Body of pancreas (tissue), 4 donors: ENCODE measurements around the gene TPM1.

Experiments
- POLR2A ChIP-seq, 3 donors: fragments of 450-650 bp; IDR thresholded peaks; one replicate each; pipeline ENCODE4 v1.6.1; 2016; ENCODE audit warnings: antibody characterized with exemption in 3 of 3, mild to moderate bottlenecking in 2 of 3
- TF ChIP-seq, protein P1 (sequence below), 7 experiments: fragments of 450-650 bp in 4 of 7; fragments of 200-600 bp in 3 of 7; sonication (generic) in 3 of 7; IDR thresholded peaks; one replicate each; pipeline ENCODE4 v1.5.1; 2016 to 2019; ENCODE audit warnings: antibody characterized with exemption in 7 of 7

DNA sequence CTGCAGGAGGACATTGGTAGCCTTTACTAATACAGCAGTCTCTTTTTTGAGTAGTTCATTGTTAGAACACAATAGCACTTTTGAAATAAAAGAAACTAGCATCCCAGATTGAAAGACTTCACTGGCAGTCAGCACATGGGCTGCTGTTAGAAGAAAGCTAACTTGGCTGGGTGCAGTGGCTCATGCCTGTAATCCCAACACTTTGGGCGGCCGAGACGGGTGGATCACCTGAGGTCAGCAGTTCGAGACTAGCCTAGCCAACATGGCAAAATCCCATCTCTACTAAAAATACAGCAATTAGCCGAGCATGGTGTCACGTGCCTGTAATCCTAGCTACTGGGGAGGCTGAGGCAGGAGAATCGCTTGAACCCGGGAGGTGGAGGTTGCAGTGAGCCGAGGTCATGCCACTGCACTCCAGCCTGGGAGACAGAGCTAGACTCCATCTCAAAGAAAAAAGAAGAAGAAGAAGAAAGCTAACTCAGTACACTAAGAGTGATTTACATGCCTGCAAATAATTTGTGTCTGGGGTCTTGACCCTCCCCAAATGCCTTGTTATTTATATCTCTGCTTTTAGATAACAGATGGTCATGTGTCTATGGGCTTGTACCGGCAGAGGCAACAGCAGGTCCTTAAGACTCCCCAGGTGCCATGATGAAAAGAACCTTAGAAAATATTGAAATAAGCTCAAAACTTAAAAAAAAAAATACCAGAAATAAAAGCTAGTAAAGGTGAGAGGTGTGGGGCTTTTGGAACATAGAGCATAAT lies 9.7 kb downstream of the TPM1 start:
- TF ChIP-seq POLR2A (IDR thresholded peaks at IDR 0.05), result peak in 1 of 3 donors; percentile 13
- TF ChIP-seq, protein P1, sequence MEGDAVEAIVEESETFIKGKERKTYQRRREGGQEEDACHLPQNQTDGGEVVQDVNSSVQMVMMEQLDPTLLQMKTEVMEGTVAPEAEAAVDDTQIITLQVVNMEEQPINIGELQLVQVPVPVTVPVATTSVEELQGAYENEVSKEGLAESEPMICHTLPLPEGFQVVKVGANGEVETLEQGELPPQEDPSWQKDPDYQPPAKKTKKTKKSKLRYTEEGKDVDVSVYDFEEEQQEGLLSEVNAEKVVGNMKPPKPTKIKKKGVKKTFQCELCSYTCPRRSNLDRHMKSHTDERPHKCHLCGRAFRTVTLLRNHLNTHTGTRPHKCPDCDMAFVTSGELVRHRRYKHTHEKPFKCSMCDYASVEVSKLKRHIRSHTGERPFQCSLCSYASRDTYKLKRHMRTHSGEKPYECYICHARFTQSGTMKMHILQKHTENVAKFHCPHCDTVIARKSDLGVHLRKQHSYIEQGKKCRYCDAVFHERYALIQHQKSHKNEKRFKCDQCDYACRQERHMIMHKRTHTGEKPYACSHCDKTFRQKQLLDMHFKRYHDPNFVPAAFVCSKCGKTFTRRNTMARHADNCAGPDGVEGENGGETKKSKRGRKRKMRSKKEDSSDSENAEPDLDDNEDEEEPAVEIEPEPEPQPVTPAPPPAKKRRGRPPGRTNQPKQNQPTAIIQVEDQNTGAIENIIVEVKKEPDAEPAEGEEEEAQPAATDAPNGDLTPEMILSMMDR (IDR thresholded peaks at IDR 0.05), result no peak
